Stimulated activated CD4-positive, alpha-beta T cell treated with anti-CD3 and anti-CD28 coated beads, Interleukin-2, amount 100 ng/mL, for 48 hours (primary cell): ENCODE measurements around the gene CAST.
"Not testable (repeated sequence)": the region's sequence is repeated elsewhere in the genome, so short reads cannot be mapped to it uniquely, and the experiment has no call there.

ENCODE experiments used
- DNase-seq, 2 donors: peaks; one replicate each; pipeline ENCODE4 v3.0.0-alpha.2; 2020

Gene CAST

DNA sequence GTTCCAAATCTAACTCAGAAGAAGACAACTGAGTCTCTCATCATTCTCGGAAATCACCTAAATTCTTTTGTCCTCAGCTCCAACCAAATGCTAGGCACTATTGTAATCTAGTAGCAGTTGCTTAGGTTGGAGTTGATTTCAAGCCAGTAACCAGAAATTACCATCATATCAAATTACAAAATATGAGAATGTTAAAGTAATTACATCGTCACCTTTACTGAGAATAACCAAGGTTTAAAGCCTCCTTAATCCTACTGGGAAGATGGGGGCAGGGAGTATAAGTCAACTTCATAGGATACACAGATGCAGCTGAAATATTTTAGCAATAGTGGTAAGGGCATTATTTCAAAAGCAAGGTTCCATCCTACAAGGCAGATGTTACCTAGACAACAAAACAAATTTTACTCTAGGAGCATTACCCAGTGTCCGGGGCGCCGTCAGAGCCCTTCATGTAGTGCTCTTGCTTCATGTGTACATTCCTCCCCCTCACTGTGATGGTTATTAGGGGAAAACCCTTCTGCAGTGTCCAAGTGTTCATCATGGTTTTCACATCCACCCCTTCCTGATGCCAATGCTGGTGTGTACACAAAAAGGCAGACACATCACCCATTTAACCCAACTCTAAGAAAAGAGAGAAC lies 126.1 kb downstream of the CAST start:
- no peak for DNase-seq

DNA sequence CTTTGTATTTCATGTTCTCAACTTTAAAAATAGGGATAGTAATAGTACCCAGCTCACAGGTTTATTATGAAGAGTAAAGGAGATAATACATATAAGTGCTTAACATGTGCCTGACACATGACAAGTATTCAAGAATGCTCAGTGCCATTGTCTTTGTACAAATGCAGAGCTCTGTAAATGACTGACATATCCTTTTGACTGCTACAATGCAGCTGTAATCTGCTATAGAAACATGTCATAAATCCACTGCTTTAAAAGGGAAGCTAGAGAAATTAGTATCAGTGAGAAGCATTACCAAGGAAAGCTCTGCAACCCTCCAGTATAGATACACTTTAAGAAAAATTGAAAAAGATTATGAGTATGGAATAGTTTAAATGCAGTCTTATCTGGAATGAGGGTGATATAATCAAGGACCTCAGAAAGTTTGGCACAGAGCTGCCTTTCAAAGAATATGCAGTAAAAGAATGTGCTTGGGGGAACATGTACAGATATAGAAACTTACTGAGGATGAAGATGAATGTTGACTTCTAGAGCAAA lies 127.7 kb downstream of the CAST start:
- DNase-seq, result no peak

DNA sequence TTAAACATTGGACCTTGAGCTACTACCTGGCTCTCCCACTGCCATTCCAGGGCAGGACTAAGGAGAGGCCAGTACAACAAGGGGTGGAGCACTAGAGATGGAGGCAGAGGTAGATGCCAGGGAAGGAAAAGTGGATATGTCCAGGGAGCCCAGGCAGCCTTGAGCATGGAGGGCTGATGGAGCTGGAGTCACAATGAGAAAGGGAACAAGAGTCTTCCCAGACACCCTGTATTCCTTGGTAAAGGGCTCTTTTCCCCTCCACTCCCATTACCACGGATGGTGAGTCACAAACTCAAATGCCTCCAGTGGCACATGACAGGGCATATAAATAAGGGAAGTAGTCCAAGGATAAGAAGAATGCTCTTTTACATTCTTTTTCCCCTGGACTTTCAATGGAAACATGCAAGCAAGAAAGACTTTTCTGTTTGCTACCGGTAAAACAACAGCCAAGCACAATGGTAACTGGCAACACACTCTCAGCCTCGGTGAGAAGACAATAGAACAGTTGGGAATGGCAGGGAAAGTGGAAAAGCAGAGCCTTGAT lies 128.9 kb downstream of the CAST start:
- no peak for DNase-seq

DNA sequence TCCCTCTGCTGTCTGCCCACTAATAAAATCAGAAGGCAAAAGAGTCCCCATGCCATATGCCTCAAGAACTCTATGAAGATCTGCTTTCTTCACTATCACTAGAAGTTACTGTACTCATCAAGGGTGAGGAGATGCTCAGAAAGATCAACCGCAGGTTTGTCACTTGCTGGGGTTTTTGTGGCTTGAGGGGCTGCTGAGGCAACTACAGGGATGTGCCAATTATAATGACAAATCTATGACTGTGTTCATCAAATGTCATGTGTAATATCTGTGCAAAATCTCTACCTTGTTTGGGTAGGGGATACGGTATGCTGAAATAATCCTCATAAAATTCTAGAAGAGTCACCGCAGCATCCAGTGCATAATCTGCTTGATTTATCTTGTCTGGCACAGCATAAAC lies 132.6 kb downstream of the CAST start:
- DNase-seq, result peak in 1 of 2 donors; percentile 16

DNA sequence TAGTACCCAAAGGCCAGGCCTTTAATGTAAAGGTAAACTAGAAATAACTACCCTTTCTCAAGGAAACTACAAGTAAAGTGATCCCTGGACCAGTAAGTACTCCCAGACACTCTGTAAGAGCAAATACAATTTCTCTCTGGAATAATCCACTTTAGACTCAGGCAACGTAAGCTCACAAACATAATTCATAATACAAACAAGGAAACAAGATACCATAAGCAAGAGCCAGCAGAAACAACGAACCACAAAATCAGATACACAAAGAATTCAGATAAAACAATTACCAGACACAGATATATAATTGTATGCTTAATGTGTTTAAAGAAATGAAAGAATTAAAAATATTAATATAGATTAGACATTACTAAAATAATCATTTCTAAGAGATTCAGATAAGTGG lies 133.4 kb downstream of the CAST start:
- DNase-seq, result no peak

DNA sequence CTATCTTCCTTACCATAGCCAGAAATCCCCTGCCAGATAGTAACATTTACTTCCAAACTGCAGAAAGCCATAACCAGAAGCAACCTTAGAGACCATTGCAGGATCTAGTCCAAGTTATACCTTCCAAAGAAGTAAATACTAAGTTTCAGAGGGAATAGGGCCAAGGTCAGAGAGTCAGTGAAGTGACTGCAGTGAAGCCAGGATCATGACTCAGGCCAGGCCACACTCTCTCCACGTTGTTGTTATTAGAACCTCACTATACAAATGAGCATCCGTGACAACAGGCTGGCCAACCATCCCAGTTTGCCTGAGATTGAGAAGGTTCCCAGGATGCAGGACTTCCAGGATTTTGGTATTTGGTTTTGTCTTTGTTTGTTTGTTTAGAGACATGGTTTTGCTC lies 134.3 kb downstream of the CAST start:
- no peak for DNase-seq

DNA sequence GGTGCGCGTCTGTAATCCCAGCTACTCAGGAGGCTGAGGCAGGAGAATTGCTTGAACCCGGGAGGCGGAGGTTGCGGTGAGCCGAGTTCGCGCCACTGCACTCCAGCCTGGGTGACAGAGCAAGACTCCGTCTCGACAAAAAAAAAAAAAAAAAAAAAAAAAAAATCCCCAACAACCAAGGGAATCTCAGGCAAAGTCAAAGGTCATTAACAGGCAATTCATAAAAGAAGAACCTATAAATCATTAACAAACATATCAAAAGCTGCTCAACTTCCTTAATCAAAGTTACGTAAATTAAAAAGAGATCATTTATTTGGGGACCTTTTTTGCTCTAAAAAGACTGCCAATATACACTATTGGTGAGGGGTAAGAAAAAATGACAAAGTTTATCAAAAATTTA lies 139.5 kb downstream of the CAST start:
- DNase-seq, result not testable (repeated sequence)

DNA sequence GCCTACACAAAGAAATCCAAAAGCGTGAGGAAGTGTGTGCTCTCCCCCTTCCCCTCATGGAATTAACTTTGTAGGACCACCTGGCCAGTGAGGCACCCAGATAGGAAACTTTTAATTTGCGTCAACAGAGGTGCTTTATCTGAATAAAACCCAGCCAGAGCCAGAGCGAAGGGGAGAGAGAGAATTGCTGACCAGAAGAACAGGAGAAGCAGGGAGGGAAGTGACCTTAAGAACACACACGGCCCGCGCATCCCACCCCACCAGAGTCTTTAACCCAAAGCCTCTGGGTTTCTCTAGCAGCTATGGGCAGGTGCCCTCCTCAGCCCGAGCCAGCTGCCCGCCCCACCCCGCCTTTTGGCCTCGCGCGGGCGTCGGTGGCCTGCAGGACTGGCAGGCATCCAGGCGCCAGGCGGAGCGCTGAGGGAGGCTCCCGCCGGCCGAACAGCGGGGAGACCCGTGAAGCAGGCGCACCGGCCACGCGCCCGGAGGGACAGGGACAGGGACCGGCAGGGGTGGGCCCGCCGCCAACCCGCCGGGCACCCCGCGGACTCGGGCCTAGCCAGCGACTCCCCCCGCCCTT lies 145.0 kb downstream of the CAST start:
- DNase-seq, result peak in 1 of 2 donors; percentile 31

DNA sequence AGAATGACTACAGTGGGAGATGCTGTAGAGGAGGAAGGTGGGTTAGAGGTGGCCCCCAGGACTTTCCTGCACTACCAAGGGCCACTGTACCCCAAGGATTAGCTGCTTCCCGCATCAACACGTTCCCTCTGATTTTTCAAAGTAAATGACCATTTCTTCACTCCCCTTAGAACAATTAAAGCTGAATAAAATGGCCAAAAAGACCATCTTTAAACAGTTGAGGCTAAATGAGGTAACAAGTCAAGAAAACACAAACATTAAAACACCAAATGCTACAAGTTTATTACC lies 146.3 kb downstream of the CAST start:
- no peak for DNase-seq

DNA sequence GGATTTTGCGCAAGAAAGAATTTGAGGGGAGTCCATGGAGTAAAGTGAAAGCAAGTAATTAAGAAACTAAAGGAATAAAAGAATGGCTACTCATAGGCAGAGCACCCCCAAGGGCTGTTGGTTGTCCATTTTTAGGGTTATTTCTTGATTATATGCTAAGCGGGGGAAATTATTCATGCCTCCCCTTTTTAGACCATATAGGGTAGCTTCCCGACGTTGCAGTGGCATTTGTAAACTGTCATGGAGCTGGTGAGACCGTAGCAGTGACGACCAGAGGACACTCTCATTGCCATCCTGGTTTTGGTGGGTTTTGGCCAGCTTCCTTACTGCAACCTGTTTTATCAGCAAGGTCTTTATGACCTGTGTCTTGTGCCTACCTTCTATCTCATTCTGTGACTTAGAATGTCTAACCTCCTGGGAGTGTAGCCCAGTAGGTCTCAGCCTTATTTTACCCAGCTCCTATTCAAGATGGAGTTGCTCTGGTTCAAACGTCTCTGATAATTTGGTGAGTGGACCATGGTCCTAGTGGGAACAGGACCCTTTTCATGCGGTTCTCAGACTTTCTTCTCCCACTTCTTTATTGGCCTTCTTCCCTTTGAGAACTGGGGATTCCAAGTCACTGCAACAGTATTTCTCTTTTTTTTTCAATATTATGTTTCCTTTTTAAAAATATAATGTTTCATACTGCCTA lies 146.8 kb downstream of the CAST start:
- DNase-seq, result no peak

DNA sequence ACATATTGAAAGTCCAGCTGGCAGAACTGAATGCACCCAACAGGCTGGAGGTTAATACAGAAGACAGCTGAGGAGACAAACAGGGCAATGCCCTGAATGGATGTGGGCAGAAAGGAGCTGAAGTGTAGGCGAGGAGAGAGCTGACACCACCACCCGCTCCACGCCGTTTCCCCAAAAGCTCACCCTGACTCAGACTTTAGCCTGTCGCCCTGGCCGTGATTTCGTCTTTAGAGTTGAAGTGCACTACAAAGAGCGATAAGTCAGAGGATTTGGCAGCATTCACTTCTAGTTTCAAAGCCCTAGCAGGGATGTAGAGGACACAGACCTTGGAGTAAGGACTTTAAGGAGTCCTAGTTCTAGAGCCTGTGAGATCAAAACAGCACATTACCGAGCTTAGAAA lies 147.7 kb downstream of the CAST start:
- peak in 1 of 2 donors; percentile 35 for DNase-seq

DNA sequence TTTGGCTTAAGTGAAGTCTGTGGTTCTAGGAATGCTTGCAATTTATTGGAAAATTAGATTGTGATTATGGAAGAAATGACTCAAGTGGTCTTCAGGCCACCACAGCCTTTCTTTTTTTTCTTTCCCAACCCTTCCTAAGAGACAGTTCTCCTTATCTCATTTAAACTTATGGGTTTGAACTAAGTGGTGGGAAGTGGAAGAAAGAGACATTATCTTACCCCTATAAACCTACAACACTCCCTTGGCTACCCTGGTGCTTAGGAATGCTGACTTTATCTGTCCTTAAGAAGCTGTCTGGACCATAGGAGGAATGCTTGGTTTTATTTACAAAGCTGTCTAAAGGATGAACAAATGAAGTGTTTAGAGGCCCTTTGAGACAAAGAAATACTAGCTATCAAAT lies 150.7 kb downstream of the CAST start:
- no peak for DNase-seq

DNA sequence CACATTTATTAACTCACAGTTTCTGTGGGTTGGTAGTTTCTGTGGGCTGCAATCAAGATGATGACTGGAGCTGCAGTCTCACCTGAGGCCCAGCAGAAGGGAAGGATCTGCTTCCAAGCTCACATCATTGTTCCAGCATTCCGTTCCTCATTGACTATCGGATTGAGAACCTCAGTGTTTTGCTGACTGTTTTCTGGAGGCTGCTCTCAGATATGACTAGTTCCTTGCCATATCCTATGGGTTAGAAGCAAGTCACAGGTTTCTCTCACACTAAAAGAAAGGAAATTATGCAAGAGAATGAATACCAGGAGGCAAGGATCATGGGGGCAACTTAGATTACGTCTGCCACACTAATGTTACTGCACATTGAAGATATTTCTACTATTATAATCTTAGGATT lies 151.9 kb downstream of the CAST start:
- DNase-seq, result no peak

DNA sequence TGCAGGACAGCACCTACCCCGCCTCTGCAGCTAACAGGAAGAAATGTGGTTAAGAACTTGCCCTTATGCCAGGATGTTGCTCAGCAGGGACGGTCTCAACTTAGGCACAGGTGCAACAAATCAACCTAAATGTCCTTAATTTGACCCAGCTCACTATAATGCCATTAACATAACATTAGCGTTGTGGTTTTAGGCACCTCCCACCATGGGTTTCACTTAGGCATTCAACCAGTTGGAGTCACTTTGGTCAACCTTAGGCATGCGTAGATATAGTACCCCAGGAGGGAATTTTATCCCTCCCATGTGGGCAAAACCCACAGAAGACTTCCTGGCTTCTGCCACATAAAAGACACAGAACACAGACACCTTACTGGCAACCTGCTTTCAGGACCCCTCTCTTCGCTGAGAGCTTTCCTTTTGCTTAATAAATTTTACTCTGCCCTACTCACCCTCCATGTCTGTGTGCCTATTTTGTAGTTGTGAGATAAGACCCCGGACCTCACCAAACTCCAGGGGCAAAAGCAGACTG lies 154.3 kb downstream of the CAST start:
- DNase-seq, result peak in 1 of 2 donors; percentile 24

DNA sequence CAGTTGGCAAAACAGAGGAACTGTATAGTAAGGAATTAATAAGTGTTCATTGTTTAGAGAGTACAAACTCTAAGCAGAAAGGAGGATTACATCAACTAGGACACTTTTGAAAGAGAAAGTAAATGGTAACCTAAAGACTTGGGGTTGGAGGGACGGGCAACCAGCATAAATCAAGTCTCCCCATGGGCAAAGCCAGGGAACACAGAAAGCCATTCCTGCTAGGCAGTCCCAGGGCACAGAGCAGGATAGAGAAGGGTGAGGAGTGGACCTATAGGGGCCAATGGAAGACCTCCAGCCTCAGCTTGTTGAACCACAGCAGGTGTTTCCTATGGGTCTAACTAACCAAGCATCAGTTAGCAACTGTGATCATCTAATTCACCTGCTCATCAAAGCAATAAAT lies 154.8 kb downstream of the CAST start:
- no peak for DNase-seq

DNA sequence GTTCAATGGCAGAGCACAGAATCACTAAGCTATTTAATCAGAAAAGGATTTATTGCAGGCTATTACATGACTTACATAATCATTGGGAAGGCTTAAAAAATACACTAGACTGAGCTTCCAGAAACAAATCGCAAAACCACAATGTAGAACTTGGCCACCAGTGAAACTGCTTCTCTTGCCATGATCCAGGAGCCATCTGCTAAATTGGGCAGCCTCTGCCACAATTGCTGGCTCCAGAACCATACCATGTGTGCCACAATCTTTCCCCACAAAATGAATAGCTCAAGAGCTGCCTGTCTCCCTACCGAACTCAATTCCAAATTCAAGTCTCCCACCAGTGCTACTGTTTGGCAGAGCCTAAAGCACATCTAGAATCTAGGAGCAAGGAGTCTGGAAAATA lies 155.3 kb downstream of the CAST start:
- DNase-seq, result no peak

DNA sequence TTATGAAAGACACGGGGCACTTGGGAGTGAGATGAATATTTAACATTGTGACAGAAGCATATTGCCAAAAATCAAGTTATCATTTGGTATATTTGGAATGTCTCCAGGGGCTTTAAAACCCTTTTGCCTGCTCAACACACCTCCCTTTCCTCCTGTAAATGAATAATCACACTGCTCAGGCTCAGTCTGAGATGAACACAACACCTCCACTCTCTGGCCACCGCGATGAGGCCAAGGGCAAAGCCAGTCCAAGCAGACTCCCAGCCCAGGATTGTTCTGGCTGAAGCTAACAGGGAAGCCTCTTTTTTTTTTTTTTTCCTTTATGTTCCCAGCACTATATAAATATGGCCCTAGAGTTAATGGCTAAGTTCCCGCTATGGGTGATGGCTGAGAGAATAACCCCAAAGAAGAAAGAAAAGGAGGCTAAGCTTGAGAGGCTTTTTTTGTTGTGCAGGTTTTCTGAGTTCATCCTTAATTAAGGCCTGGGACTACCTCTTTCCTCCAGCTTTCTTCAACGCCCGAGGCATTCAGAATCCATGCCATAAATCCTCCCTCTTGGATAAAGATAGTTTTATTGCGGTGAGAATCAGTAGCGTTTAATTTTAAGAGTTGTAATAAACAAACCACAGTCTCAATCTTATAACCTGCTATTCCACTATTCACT lies 156.1 kb downstream of the CAST start:
- no peak for DNase-seq

DNA sequence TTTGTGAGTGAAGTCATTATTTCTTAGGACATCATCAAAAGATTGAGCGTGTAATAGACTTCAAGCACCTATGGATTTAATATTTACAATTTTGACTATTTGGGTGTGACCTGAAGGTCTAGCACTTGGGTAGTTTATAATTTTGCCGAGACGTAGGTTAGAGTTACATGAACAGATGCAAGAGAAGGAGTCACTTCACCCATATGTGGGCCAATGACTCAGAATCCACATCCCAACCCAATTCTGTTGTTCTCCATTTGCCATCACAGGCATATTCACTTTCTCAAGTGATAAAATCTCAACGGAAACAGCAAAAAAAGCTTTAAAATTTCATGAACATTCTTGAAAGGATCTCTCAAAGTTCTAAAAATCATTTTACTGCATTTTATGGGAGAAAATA lies 157.6 kb downstream of the CAST start:
- DNase-seq, result no peak

DNA sequence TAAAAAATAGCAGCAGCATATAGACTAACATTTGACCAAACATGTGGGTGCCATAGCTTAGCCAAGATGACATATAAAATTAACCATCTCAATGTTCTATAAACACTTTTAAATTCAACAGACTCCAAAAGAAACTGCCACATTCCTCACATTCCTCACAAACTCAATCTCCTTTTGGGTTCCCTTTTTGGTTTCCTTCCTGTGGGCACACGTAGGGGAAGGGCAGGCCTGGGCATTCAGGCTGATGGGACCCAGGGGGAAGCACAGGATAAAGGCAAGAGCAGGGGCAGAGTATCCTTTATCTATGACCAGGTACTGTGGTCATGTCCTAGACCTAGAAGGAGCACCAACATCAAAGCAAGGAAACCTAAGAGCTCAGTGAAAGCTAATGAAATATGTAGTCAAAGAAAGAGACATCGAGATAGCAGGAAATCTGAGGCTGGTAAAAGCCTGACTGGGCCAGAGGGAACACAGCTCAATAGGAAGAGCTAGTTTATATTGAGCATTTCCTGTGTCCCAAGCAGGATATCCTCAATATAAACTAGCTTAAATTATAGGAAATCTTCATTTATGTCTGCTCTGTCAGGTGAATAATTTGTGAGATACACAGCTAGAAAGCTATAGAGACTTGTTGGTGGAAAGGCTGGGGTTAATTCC lies 159.2 kb downstream of the CAST start:
- no peak for DNase-seq

DNA sequence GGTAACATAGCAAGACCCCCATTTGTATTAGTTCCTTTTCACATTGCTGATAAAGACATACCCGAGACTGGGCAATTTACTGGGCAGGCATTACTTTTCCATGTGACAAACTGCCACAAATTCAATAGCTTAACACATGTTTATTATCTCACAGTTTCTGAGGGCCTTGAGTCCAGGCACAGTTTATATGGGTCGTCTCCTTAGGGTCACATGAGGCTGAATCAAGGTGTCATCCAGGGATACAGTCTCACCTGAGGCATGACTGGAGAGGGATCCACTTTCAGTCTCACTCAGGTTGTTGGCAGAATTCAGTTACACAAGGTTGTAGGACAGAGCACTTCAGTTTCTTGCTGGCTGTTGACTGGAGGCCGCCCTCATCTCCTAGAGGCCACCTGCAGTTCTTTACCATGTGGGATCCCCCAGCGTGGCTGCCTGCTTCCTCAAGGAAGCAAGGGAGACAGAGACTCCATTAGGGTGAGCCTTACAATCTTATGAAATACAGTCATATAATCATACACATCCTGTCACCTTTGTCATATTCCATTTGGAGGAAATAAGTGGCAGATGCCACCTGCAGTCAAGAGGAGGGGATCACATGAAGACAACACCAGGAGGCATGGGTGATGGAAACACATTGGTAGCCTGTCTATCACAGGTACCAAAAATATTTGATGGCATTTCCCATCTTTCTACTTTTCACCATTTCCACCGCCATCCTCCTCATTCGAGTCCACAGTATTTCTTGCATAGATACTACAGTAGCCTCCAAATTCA lies 160.7 kb downstream of the CAST start:
- DNase-seq, result no peak

DNA sequence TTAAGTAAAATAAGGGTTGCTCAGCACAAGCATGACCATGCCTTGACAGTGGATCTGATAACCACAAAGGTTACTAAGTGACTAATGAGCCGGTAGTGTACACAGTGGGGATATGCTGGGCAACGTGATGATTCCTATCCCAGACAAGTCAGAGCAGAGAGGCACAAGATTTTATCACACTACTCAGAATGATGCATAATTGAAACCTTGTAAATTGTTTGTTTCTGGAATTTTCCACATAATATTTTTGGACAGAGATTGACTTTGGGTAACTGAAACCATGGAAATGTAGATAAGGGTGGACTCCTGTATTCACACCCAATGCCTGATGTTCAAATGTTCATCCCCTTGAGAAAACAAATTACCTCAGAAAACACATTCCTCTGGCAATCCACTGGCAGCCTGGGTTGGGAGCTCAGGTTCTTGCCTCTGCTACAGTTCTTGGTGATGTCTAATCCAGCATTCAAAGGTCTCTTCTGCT lies 161.8 kb downstream of the CAST start:
- no peak for DNase-seq
